Bronchial smooth muscle cell (primary cell): ENCODE data around the gene RELN. TPM values are rescaled to one million over a fixed set of nuclear protein-coding genes. Genes with fewer than 3 reads are reported as not detected.

Source experiments
- total RNA-seq: library from RNA; depleted of rRNA; stranded (reverse); fragments of >200 nt; gene quantifications from 2 replicates; pipeline ENCODE4 v1.2.1, GENCODE V29; 2014

Gene RELN
- 0.63 and 9.4 TPM in 2 replicates for total RNA-seq

GRCh38 chr7:103989200-103989784 is at the start of gene RELN:
RELN (minus strand) TSS chr7:103989658; CDS start chr7:103989356, 302 bp downstream.

GRCh38 chr7:103446049-103446520 is 543.4 kb downstream of the RELN start, which contains the start of gene SLC26A5:
SLC26A5 (minus strand) TSS chr7:103446207; CDS start chr7:103421514, 24,693 bp downstream.

Other genes starting within 250 kb of the RELN start
- gene ORC5, start 218.4 kb upstream of the RELN start, total RNA-seq = 13.0 and 14.3 TPM in 2 replicates